Stimulated activated CD4-positive, alpha-beta T cell treated with anti-CD3 and anti-CD28 coated beads, Interleukin-12 subunit alpha, Interleukin-12 subunit beta, amount 100 ng/mL, for 4 hours (primary cell): ENCODE measurements around the gene P4HTM.
A peak's percentile ranks its signal among the peaks of the same experiment; 100 is the strongest.

Source experiments
- DNase-seq: peaks from one replicate; pipeline ENCODE4 v3.0.0-alpha.2; 2020

The P4HTM gene

DNA sequence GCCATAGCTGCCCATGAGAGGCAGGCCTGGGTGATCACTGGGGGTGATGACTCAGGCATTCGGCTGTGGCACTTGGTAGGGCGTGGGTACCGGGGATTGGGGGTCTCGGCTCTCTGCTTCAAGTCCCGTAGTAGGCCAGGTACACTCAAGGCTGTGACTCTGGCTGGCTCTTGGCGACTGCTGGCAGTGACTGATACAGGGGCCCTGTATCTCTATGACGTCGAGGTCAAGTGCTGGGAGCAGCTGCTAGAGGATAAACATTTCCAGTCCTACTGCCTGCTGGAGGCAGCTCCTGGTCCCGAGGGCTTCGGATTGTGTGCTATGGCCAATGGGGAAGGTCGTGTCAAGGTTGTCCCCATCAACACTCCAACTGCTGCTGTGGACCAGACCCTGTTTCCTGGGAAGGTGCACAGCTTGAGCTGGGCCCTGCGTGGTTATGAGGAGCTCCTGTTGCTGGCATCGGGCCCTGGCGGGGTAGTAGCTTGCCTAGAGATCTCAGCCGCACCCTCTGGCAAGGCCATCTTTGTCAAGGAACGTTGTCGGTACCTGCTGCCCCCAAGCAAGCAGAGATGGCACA lies 22.5 kb downstream of the P4HTM start:
- DNase-seq = no peak

- no peak for DNase-seq
Observed at GRCh38 chr3:49013113-49013737, 23.2 kb downstream of the P4HTM start.

- peak; percentile 42 for DNase-seq
Observed at GRCh38 chr3:49013738-49014660, 24.0 kb downstream of the P4HTM start.

GRCh38 chr3:49015072-49015471 lies 25.0 kb downstream of the P4HTM start:
- DNase-seq = no peak

DNA sequence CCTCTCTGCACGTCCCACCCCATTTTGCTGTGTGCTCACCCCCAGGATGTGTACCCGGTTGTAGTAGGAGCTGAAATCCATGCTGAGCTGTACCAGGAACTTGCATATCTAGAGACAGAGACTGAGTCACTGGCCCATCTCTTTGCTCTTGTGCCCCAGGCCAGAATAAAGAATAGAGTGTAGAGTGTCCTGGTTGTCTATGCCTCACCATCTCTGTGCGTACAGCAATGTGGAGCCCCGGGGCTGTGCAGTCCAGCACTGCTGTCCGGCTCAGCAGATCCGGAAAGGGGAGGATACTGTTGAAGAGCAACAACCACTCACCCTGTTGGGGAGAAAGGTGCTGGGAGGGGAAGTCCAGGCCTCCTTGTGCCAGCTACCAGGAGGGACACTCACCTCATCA lies 25.7 kb downstream of the P4HTM start:
- DNase-seq = no peak

- no peak for DNase-seq
Observed at GRCh38 chr3:49016414-49017228, 26.6 kb downstream of the P4HTM start.

DNA sequence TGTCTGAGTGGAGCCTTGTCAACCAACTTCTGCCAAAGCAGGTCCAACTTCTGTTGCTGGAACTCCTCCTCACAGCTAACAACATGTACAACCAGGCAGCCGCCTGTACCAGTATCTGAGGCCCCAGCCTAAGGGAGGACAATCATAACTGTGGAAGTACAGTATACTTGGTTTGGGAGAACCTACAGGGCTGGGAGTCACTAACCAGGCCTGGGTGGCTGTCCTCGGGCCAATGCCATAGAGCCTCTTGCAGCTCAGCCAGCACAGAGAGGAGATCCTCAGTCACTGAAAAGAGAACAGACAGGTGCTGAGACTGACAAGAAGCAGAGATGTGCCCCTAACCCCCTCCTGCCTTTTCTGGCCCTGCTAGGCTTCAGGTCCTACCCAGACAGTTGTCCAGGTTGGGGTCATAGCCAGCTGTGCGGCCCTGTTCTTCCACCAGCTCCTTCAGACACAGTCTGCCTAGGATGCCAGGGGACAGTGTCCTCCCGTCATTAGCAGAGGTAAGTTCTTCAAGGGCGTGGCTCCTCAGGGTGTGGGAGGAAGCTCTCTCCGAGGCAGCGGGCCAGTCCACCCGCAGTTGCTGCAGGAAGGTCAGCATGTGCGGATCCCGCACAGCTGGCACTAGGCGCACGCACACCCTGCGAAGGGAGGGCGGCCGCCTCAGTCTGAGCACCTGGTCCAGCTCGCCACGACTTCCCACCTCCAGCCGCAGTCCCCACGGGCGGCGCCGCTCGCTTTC lies 27.4 kb downstream of the P4HTM start:
- no peak for DNase-seq

DNA sequence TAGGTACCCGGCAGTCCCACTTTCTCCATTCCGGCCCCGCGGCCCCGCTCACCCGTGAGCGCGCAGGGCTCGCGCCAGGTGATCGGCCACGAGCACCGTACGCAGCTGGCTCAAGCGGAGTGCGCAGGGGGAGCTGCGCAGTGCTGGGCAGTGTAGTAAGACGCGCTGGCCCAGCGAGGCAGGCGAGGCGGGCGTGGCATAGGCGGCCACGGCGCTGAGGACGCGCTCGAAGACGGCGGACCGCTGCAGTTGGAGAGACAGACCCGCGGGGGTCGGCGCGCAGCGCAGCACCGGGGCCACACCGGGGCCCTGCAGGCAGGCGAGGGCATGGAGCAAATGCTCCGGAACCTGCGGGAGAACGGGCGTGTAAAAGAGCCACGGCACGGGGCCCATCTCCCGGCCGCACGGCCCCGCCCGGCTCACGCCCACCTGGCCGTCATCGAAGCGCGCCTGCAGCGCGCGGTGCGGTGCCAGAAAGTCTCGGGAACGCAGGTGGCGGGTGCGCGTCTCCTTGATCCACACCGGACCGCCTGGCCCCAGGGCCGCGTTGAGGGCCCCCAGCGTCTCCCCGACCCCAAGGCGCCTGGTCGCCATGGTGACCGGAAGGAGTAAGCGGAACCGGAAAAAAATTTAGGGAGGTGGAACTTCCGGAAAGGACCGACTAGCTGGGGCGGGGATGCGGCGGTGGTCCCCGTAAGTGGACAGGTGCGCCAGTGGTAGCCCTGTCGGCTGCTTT lies 28.1 kb downstream of the P4HTM start, which contains the start of gene DALRD3:
TSS of gene DALRD3 (minus strand) at position 610 of the 736 bp plus-strand sequence. CDS start at position 594, 16 bp downstream.
- DNase-seq = peak; percentile 58

- no peak for DNase-seq
Observed at GRCh38 chr3:49018707-49019006, 28.6 kb downstream of the P4HTM start.

GRCh38 chr3:49019941-49020329 lies 29.9 kb downstream of the P4HTM start:
- no peak for DNase-seq

GRCh38 chr3:49020330-49021212 lies 30.5 kb downstream of the P4HTM start:
- no peak for DNase-seq

GRCh38 chr3:49021213-49021812 lies 31.3 kb downstream of the P4HTM start:
- peak; percentile 99 for DNase-seq

GRCh38 chr3:49021813-49022687 lies 32.0 kb downstream of the P4HTM start, which contains the start of gene NDUFAF3:
Gene NDUFAF3 (plus strand): TSS chr3:49022121. CDS start chr3:49022145, 24 bp downstream.
- peak; percentile 92 for DNase-seq

DNA sequence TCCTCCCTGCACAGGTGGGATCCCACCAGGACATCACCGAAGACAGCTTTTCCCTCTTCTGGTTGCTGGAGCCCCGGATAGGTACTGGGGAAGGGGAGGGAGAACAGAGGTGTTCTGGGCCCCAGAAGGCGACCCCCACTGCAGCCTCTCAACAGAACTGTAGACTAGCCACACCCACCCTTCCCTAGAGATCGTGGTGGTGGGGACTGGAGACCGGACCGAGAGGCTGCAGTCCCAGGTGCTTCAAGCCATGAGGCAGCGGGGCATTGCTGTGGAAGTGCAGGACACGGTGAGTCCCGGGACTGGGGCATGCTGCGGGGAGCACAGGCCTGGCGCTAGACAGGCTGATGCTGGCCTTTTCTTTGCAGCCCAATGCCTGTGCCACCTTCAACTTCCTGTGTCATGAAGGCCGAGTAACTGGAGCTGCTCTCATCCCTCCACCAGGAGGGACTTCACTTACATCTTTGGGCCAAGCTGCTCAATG lies 32.7 kb downstream of the P4HTM start:
- no peak for DNase-seq

GRCh38 chr3:49023775-49024174 lies 33.7 kb downstream of the P4HTM start:
- no peak for DNase-seq

DNA sequence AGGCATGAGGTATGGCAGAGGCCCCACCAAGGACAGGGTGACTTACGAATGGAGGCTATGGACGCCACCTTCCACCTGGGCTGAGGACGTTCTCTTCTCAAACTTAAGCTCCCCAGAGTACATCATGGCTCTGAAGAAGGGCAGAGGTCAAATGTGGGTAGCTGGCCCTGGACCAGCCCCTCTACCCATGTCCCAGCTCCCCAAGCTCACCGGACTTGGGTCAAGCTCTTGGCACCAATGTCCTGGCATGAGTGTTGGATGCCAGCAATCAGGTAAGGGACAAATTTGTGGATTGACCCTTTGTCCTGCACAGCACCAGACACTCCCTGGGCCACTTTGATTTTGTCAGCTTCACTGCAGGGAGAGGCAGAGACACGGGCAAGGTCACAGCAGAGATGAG lies 34.4 kb downstream of the P4HTM start:
- no peak for DNase-seq

- no peak for DNase-seq
Observed at GRCh38 chr3:49025005-49025792, 35.2 kb downstream of the P4HTM start.
